Dendritic cell treated with granulocyte-macrophage colony-stimulating factor and Interleukin-4, amounts not matched to agents 40 ng/mL and 50 ng/mL, for 4 days (primary cell): ENCODE measurements around the gene DYSF.
"Not testable (repeated sequence)": the region's sequence is repeated elsewhere in the genome, so short reads cannot be mapped to it uniquely, and the experiment has no call there.

ENCODE experiments used
- H3K27ac Mint-ChIP-seq: one replicate; pipeline ENCODE4 v1.8.0; 2022; ENCODE audit warnings: mild to moderate bottlenecking, mixed read lengths
- H3K27me3 Mint-ChIP-seq: one replicate; pipeline ENCODE4 v1.8.0; 2022; ENCODE audit warnings: mild to moderate bottlenecking, mixed read lengths
- H3K36me3 Mint-ChIP-seq: one replicate; pipeline ENCODE4 v1.8.0; 2022; ENCODE audit warnings: low read depth, mixed read lengths
- H3K4me1 Mint-ChIP-seq: one replicate; pipeline ENCODE4 v1.8.0; 2022; ENCODE audit warnings: low read depth, mixed read lengths
- H3K4me3 Mint-ChIP-seq: one replicate; pipeline ENCODE4 v1.8.0; 2022; ENCODE audit warnings: mild to moderate bottlenecking, moderate library complexity, mixed read lengths
- H3K9me3 Mint-ChIP-seq: one replicate; pipeline ENCODE4 v1.8.0; 2022; ENCODE audit warnings: mixed read lengths
- intact Hi-C: fragments of 100-400 bp; cut with micrococcal nuclease; formaldehyde crosslinking; loops from one replicate; pipeline ENCODE4 v1.15.0; 2022

Gene DYSF

DNA sequence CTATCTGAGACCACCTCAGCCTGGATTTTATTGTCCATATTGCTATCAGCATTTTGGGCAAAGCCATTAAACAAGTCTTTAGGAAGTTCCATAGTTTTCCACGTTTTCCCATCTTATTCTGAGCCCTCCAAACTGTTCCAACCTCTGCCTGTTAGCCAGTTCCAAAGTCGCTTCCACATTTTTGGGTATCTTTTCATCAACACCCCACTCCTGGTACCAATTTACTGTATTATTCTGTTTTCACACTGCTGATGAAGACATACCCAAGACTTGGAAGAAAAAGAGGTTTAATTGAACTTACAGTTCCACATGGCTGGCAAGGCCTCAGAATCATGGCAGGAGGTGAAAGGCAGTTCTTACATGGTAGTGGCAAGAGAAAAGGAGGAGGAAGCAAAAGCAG is 204.9 kb downstream of the DYSF start:
- H3K4me3 Mint-ChIP-seq, intact Hi-C loops, H3K4me1 Mint-ChIP-seq, H3K27ac Mint-ChIP-seq, H3K27me3 Mint-ChIP-seq: not testable (repeated sequence)
- H3K9me3 Mint-ChIP-seq: peaks cover 28% of the 10 kb centered on the region
- H3K36me3 Mint-ChIP-seq: peaks cover 53% of the 10 kb centered on the region

- no peak overlapping the region for H3K4me3 Mint-ChIP-seq
- no peaks in the 10 kb centered on the region for H3K27me3 Mint-ChIP-seq
- intact Hi-C loops: no loop called here
- H3K9me3 Mint-ChIP-seq: peaks cover 28% of the 10 kb centered on the region
- H3K36me3 Mint-ChIP-seq: peaks cover 53% of the 10 kb centered on the region
- H3K27ac Mint-ChIP-seq: no peak overlapping the region
- no peaks in the 10 kb centered on the region for H3K4me1 Mint-ChIP-seq
These were observed 205.4 kb downstream of the DYSF start for GRCh38 chr2:71658771-71659170.

GRCh38 chr2:71659868-71660518 is 206.6 kb downstream of the DYSF start:
- intact Hi-C loops: no loop called here
- H3K27ac Mint-ChIP-seq: no peak overlapping the region

GRCh38 chr2:71661782-71662181 is 208.4 kb downstream of the DYSF start:
- peaks cover 43% of the 10 kb centered on the region for H3K36me3 Mint-ChIP-seq
- H3K27me3 Mint-ChIP-seq: no peaks in the 10 kb centered on the region
- H3K4me3 Mint-ChIP-seq: no peak overlapping the region
- no peak overlapping the region for H3K27ac Mint-ChIP-seq
- intact Hi-C loops: no loop called here
- H3K9me3 Mint-ChIP-seq: peaks cover 13% of the 10 kb centered on the region
- H3K4me1 Mint-ChIP-seq: no peaks in the 10 kb centered on the region

More at GRCh38 chr2:71659868-71660518, 206.6 kb downstream of the DYSF start:
- Mint-ChIP-seq H3K27me3 (no peaks in the 10 kb centered on the region), H3K4me3 (no peak overlapping the region), H3K9me3 (peaks cover 28% of the 10 kb centered on the region), H3K4me1 (no peaks in the 10 kb centered on the region), H3K36me3 (peaks cover 53% of the 10 kb centered on the region)

GRCh38 chr2:71662665-71663394 is 209.5 kb downstream of the DYSF start:
- peaks cover 10% of the 10 kb centered on the region for H3K9me3 Mint-ChIP-seq
- peaks cover 43% of the 10 kb centered on the region for H3K36me3 Mint-ChIP-seq
- H3K27ac Mint-ChIP-seq: no peak overlapping the region
- H3K4me1 Mint-ChIP-seq: no peaks in the 10 kb centered on the region
- intact Hi-C loops: no loop called here
- no peaks in the 10 kb centered on the region for H3K27me3 Mint-ChIP-seq
- no peak overlapping the region for H3K4me3 Mint-ChIP-seq

DNA sequence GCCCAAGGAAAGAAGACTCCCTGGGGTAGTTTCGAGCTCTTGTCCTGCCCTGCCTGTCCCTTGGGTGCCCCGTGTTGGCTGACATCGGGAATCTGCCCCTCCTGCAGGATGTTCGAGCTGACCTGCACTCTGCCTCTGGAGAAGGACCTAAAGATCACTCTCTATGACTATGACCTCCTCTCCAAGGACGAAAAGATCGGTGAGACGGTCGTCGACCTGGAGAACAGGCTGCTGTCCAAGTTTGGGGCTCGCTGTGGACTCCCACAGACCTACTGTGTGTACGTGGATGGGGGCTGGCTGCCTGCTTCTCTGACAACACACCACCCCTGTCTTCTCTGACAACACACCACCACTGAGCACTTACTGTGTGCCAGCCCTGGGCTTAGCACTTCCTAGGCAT is 210.8 kb downstream of the DYSF start:
- Mint-ChIP-seq H3K27me3 (no peaks in the 10 kb centered on the region), H3K4me1 (no peaks in the 10 kb centered on the region), H3K4me3 (no peak overlapping the region), H3K9me3 (no peaks in the 10 kb centered on the region), H3K36me3 (peaks cover 43% of the 10 kb centered on the region), H3K27ac (no peak overlapping the region)
- intact Hi-C loops: no loop called here

DNA sequence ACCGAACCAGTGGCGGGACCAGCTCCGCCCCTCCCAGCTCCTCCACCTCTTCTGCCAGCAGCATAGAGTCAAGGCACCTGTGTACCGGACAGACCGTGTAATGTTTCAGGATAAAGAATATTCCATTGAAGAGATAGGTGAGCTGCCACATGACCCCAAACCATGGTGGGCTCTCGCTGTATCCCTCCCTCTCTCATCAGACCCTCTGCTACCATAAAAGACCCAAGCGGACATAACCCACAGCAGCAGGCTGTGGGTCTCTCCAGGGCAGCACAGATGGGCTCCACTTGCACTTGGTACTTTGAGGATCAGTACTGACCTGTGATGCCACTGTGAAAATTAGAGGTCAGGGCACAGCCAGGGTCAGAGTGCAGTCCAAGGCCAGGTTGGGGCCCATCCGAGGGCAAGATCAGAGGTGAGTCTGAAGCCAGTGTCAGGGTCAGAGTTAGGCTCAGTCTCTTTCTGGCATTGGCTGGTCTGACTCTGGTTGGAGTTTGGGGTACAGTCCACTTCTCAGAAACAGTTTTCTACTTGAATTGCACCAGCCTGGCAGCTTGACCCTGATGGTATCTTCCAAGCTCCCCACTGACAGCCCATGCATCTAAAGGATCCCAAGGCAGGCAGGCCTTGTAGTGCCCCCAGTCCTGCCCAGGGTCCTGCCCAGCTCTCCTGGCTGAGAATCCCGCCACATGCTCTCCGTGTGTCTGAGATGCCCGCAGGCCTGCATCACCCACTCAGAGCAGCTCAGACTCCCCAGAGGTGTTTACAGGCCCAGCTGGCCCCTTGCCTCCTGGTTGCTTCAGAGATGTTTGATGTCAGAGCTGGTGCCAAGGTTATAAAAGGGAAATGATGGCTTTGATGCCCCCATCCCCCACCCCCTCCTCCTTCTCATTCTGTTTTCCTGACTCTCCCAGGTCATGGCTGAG is 212.1 kb downstream of the DYSF start:
- no peaks in the 10 kb centered on the region for H3K4me1 Mint-ChIP-seq
- H3K9me3 Mint-ChIP-seq: no peaks in the 10 kb centered on the region

GRCh38 chr2:71666094-71666474 is 212.7 kb downstream of the DYSF start:
- Mint-ChIP-seq H3K4me3 (no peak overlapping the region), H3K4me1 (no peaks in the 10 kb centered on the region), H3K27ac (no peak overlapping the region), H3K36me3 (peaks cover 47% of the 10 kb centered on the region), H3K27me3 (no peaks in the 10 kb centered on the region), H3K9me3 (no peaks in the 10 kb centered on the region)
- intact Hi-C loops: no loop called here

More for the DNA sequence above, 212.1 kb downstream of the DYSF start:
- Mint-ChIP-seq H3K27me3 (no peaks in the 10 kb centered on the region), H3K4me3 (no peak overlapping the region), H3K27ac (no peak overlapping the region), H3K36me3 (peaks cover 43% of the 10 kb centered on the region)
- intact Hi-C loops: no loop called here

- H3K27me3 Mint-ChIP-seq: no peaks in the 10 kb centered on the region
- intact Hi-C loops: no loop called here
- no peaks in the 10 kb centered on the region for H3K9me3 Mint-ChIP-seq
- H3K4me1 Mint-ChIP-seq: no peaks in the 10 kb centered on the region
- peaks cover 61% of the 10 kb centered on the region for H3K36me3 Mint-ChIP-seq
- no peak overlapping the region for H3K27ac Mint-ChIP-seq
- no peak overlapping the region for H3K4me3 Mint-ChIP-seq
These were observed 214.2 kb downstream of the DYSF start for GRCh38 chr2:71667256-71668182.

DNA sequence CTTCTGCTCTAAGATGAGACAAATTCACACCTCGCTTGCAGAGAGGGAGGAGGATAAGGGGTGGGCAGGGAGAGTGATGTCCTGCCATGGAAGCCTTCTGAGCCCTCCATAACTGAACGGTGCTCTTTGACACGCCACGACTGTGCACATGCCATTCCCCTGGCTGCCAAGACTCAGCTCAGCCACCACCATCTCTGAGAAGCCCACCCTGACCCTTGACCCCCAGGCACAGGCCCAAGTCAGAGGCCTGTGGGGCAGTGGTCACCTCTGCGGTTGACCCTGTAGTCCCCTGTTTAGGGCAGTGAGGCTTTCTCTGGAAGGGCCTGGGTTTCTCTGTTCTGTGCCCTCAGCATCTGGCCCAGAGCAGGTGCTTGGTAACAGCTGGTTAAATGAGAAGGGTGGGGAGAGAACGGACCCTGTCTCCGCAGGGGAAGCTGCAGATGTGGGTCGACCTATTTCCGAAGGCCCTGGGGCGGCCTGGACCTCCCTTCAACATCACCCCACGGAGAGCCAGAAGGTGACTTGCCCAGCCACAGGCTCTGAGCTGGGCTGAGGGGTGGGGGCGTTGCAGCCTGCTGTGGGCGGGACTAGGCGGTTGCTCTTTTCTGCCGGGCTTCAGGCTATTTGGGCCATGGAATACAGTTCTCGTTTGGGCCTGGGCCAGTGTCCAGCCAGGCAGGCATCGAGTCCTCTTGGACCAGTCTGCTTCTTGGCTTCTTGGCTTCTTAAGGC is 215.1 kb downstream of the DYSF start:
- intact Hi-C loops: no loop called here
- Mint-ChIP-seq H3K36me3 (peaks cover 70% of the 10 kb centered on the region), H3K4me3 (no peak overlapping the region), H3K4me1 (no peaks in the 10 kb centered on the region), H3K27me3 (no peaks in the 10 kb centered on the region), H3K27ac (no peak overlapping the region), H3K9me3 (no peaks in the 10 kb centered on the region)

GRCh38 chr2:71669058-71669456 is 215.7 kb downstream of the DYSF start:
- H3K4me1 Mint-ChIP-seq: no peaks in the 10 kb centered on the region
- intact Hi-C loops: no loop called here
- peaks cover 74% of the 10 kb centered on the region for H3K36me3 Mint-ChIP-seq
- H3K27me3 Mint-ChIP-seq: no peaks in the 10 kb centered on the region
- H3K4me3 Mint-ChIP-seq: no peak overlapping the region
- H3K9me3 Mint-ChIP-seq: no peaks in the 10 kb centered on the region
- H3K27ac Mint-ChIP-seq: no peak overlapping the region

GRCh38 chr2:71669628-71670429 is 216.5 kb downstream of the DYSF start:
- H3K4me3 Mint-ChIP-seq: no peak overlapping the region
- no peak overlapping the region for H3K27ac Mint-ChIP-seq
- no peaks in the 10 kb centered on the region for H3K4me1 Mint-ChIP-seq
- H3K36me3 Mint-ChIP-seq: peaks cover 82% of the 10 kb centered on the region
- no peaks in the 10 kb centered on the region for H3K9me3 Mint-ChIP-seq
- intact Hi-C loops: no loop called here
- H3K27me3 Mint-ChIP-seq: no peaks in the 10 kb centered on the region
